ENCODE results near the gene TAGLN.

GRCh38 chr11:117210620-117211019 lies 11.4 kb downstream of the TAGLN start:
- no peak for TF ChIP-seq EZH2 (IDR thresholded peaks at IDR 0.05; ENCODE audit: insufficient read depth, poor library complexity, severe bottlenecking)
- no peak for TF ChIP-seq EZH2phosphoT487 (IDR thresholded peaks at IDR 0.05; ENCODE audit: insufficient read depth, low read depth)
